ENCODE data around the gene ERN1. TPM values are rescaled to one million over a fixed set of nuclear protein-coding genes. Genes with fewer than 3 reads are reported as not detected.

ERN1 gene
- polyA plus RNA-seq, 12 donors = 4.1 to 7.2 (median 5.0) TPM; not detected in 1

GRCh38 chr17:64061178-64061898 lies 68.6 kb downstream of the ERN1 start:
- no peak for DNase-seq

- DNase-seq = no peak
Measured at GRCh38 chr17:64060331-64060730, 69.6 kb downstream of the ERN1 start.

- no peak for DNase-seq
Measured at GRCh38 chr17:64059756-64060155, 70.2 kb downstream of the ERN1 start.

- no peak for DNase-seq
Measured at GRCh38 chr17:64058621-64059020, 71.3 kb downstream of the ERN1 start.

- DNase-seq = no peak
Measured at GRCh38 chr17:64057701-64058263, 72.2 kb downstream of the ERN1 start.

- no peak for DNase-seq
Measured at GRCh38 chr17:64056269-64057005, 73.5 kb downstream of the ERN1 start.

GRCh38 chr17:64055183-64056142 lies 74.5 kb downstream of the ERN1 start:
- no peak for DNase-seq

GRCh38 chr17:64054304-64054703 lies 75.6 kb downstream of the ERN1 start:
- DNase-seq = no peak

GRCh38 chr17:64053101-64053500 lies 76.8 kb downstream of the ERN1 start:
- DNase-seq = no peak

- no peak for DNase-seq
Measured at GRCh38 chr17:64051153-64051552, 78.8 kb downstream of the ERN1 start.

GRCh38 chr17:64048805-64049204 lies 81.1 kb downstream of the ERN1 start:
- no peak for DNase-seq

- DNase-seq = no peak
Measured at GRCh38 chr17:64045176-64045575, 84.8 kb downstream of the ERN1 start.

GRCh38 chr17:64042700-64043485 lies 87.1 kb downstream of the ERN1 start:
- DNase-seq = no peak

GRCh38 chr17:64041912-64042311 lies 88.0 kb downstream of the ERN1 start:
- no peak for DNase-seq

GRCh38 chr17:64040206-64040605 lies 89.7 kb downstream of the ERN1 start:
- DNase-seq = no peak

GRCh38 chr17:64039106-64039400 lies 90.9 kb downstream of the ERN1 start:
- DNase-seq = no peak

- no peak for DNase-seq
Measured at GRCh38 chr17:64038331-64039105, 91.4 kb downstream of the ERN1 start.

GRCh38 chr17:64037802-64038201 lies 92.1 kb downstream of the ERN1 start:
- DNase-seq = no peak

GRCh38 chr17:64037180-64037579 lies 92.8 kb downstream of the ERN1 start:
- DNase-seq = no peak

GRCh38 chr17:64036198-64036922 lies 93.6 kb downstream of the ERN1 start:
- DNase-seq = no peak

Data from muscle of arm (tissue), 12 donors.